NCI-H2171 treated with DMSO at 0.1 percent for 48 hours (cell line): ENCODE results near the gene AP3D1.
"Not testable (repeated sequence)": the region's sequence is repeated elsewhere in the genome, so short reads cannot be mapped to it uniquely, and the experiment has no call there.

Experiments
- DNase-seq: peaks from one replicate; lab custom pipeline; 2025; lab: John Stamatoyannopoulos, UW

The AP3D1 gene

DNA sequence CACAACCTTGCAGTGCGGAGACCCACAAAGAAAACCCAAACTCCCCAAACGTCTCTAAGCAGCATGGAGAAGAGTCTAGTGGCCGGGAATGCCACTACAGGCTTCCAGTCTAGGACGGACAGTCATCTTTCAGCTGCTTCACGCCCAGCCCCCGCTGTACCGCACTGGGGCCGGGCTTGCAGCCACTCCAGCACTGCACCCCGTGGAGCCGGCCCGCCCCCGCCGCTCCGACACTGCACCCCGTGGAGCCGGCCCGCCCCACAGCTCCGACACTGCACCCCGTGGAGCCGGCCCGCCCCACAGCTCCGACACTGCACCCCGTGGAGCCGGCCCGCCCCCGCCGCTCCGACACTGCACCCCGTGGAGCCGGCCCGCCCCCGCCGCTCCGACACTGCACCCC lies 23.1 kb downstream of the AP3D1 start:
- not testable (repeated sequence) for DNase-seq

DNA sequence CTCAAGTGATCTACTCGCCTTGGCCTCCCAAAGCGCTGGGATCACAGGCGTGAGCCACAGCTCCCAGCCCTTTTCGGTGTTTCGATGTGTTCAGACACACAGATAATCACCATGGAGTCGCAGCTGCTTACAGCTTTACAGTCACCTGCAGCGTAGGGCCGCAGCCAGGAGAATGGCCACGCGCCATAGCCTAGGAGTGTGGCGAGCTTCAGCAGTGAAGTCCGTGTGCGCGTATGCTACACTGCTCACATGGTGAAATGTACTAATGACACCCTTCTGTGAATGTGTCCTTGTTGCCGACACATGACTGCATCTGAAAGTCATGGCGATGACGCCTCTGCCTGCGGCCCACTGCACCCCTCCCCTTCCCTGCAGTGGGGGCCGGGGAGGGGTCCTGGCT lies 23.6 kb downstream of the AP3D1 start:
- DNase-seq: no peak

DNA sequence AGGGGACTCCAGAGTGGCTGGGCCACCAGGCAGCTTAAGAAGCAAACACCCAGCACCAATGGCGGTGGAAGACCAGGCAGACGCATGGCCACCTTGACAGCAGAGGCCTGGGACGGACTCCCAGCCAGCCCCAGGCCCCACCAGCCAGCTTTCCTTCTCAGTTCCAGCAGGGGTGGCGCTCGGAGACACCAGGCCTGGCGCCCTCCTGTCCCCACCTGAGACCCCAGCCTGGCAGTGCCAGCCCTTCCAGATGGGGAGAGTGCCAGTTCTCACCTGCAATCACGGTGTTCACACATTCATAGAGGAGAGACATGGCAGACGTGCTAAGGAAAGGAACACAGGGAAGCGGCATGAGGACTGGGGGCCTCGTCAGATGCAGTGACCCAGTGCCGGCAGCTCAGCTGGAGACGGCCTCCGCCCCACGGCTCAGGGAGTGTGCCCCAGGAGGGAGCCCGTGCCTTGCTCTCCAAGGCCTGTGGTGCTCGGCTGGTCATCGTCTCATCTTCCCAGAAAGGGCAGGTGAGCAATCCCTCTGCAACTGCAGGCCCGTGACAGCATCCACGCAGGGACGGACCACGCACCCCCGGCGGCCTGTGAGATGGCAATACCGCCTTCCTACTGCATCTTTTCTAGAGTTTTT lies 24.4 kb downstream of the AP3D1 start:
- DNase-seq: no peak

DNA sequence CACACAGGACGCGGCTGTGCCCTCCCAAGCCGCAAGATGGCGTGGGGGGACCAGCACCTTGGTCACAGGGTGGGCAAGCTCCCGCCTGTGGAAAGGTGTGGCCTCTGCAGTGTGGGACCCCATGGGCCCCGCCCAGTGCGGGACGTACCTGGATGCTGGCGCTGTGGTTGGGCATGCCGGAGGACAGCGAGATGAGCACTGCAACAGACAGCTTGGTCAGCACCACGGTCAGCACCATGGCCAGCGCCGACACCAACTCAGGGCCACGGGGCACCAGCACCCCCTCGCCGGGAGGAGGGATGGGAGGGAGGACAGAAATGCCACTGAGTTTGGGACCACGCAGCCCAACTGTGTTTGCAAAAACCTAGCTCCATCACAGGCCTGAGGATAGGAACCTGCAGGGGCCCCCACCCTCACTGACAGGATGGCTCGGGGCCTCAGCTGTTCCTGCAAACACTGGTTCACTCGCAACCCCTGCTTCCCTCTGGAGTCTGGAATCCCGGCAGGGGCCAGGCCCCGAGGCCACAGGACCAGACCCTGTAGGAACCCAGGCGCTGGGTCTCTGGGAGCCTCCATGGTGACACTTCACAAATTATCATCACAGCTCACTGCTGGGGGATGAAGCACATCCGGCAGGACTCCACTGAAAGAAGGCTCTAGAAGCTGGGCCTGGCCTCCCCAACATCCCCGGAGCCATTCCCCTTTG lies 27.5 kb downstream of the AP3D1 start:
- no peak for DNase-seq

DNA sequence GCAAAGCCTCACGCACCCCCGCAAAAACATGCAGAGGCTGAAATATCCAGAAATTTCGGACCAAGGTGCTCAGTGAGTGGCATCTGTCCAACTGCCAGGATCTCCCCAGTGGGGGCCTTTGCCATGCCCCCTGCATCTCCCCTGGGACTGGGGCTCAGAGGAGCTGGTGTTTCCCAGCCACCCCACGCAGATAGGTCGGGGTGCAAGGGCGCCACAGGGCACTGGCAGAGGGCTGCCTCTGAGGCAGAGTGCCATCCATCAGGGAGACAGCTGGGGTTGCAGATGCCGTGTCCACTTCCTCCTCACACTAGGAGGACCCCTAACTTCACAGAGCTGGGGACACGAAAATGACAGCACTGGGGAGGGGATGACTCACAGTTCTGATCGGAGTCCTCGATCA lies 28.4 kb downstream of the AP3D1 start:
- DNase-seq: no peak

DNA sequence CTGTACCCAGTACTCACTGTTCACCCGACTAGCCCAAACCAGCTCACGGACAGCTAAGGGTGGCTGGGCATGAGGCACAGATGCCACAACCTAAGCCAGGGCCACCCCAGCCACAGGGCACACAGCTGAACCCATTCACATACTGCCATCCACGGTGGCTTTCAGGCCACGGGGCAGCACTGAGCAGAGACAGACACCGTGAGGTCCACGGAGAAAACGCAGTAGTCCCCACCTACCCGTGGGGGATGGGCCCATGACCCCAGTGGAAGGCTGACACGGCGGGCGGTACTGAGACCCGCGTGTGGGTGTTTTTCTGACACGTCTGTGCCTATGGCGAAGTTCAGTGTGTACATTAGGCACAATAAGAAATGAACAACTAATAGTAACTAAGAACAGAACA lies 29.1 kb downstream of the AP3D1 start:
- no peak for DNase-seq

DNA sequence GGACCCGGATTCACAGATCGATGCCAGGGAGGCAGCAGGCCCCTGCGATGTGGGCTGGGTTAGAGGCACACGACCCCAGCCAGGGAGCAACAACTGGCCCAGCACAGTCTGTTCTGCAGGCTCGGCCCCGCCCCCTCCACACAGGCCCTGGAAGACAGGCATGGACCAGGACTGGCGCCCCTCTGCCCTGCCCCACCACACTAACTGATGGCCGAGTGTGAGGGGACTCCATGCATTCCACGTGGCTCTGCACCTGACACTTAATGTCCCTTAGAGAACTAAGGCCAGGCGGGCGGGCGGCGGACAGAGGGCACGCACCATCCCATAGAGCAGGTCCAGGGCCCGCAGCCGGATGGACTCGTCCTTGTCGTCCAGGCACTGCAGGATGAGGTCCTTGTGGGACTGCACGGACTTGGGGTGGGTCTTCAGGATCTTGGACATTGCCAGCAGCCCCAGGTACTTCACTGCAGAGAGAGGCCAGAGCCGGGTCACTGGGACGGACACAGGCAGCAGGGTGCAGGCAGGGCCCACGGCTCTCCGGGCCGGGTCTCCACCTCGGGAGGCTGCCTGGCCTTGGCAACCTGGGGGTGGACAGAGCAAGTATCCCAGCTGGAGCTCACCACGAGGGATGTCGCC lies 29.8 kb downstream of the AP3D1 start:
- no peak for DNase-seq

DNA sequence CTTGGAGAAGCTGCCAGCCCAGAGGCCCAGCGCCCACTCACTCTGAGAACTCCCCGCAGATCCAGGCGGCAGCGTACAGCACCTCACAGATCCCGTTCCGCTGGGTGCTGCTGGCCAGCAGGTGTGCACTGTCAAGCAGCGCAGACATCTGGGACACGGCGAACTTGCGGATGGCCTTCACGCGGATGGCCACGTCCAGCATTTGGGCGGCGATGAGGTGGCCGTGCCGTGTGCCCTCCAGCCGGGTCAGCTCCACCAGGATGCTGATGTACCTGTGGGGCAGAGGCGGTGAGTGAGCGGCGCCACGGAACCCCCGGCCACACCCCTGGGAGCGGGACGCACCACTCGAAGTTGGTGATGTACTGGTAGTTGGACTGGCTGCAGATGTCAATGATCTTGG lies 30.5 kb downstream of the AP3D1 start:
- DNase-seq: no peak

DNA sequence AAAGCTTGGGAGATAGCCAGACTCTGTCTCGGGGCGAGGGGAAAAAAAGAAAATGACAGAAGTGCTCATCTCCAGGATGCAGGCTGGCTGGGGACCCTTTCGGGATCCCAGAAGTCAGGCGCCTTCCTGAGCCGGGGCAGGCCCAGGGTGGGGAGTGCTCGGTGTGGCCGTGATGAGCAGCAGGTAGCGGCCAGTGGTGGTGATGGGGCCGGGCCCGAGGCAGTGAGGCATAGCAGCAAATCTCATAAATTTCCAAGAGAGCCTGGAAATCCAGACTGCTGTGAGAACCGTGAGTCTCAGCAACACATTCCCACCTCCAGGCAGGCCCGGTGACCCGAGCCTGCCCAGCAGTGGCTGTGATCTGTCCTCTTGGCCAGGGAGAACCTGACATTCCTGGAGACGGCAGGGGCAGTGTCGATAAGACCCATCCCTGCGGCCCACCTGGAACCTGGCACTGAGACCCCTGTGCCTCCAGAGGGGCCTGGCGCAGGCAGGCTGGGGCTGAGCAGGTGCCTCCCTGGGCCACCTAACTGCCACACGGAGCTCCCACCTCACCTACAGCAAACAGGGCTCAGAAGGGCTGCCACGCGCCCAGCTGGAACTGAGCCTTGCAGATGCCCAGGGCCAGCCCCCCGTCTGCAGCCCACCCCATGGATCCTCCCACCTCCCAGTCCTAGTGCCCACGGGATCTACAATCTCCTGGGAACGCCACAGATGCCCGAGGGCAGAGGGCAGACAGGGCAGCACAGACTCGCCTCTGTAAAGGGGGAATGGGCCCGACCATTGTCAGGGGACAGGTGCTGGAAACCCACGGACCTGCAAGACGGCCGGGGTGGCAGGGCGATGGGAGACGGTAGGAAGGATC lies 31.2 kb downstream of the AP3D1 start:
- DNase-seq: no peak

DNA sequence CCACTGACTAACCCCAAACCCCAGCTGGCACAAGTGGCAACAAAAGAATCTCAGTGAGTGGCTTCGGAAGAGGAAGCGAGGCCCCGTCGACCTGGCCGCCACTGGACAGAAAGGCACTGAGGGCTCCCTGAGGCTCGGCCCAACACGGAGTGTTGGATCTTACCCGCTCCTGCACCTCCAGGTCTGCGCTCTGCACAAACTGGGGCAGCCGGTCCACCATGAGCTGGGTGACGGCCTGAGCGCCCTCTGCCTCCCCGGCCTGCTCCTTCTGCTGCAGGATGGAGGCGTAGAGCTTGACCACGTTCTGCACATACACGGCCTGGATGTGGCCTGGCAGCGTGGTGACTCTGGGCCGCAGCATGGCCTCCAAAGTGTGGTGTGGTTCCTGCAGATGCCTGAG lies 32.9 kb downstream of the AP3D1 start:
- no peak for DNase-seq

DNA sequence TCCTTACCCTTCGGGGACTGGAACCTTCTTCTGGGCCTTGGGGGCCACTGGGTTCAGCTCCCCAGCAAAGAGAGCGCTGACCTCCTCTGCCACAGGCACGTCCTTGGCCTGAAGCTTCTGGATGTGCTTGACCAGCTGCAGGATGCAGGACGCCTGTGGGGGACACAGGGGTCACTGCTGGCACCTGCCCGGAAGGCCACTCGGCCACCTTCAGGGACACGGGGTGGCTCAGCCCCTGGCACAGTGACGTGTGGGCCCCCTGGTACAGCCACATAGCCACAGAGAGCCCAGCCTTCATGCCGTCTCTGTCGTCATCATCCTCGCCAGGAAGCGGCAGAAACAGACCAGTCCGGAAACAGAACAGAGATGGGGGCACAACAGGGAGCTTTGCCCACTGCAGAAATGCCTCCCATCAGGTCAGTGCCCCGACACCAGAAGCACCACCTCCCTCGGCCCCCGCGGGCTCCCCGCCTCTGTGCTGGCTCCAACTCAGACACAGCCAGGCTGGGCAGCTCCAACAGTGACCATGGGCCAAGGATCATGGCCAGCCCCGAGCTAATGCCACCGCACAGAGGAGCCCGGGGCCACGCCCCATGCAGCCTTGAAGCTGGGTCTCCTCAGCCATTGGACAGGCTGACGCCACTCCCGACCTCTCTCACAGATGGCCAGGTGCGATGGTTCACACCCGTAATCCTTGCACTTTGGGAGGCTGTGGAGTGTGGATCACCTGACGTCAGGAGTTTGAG lies 34.0 kb downstream of the AP3D1 start:
- no peak for DNase-seq

DNA sequence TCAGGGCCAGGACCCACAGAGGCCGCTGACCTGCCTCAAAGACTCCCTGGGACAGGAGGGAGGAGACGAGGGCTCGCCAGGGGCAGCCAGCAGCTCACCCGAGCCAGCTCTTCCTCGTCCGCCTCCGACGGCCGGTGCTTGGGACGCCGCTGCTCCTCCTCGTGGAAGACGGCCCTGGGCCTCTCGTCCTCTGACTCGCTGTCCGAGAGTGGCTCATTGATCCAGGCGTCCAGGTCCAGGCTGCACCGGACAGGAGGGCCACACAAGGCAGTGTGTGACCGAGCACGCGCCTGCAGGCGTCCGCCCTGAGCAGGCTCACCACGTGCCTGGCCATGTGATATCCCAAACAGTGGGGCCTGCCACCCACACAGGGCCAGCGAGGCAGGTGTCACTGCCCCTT lies 34.9 kb downstream of the AP3D1 start:
- DNase-seq: no peak

DNA sequence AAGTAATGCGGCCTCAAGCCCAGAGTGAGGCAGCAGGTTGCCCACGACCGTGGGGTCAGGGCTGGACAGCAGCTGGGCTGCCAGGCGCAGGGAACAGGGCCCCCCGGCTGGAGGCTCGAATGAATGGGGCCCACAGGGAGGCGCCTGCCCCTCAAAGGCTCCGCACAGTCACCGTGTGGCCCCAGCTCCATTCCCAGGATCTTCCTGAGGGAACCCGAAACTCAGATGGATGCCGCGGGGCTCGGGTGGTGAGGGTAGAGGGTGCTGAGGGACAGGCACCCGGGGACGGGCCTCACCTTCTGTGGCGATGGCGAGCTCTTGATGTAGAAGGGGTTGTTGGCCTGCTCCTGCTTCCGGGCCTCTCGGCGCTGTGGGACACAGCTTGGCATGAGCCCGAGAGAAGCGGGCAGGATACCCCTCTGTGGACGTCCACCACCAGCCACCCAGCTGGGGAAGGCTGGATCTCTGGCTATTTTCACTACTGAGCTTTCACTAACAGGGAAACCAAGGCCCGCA lies 35.4 kb downstream of the AP3D1 start:
- no peak for DNase-seq

DNA sequence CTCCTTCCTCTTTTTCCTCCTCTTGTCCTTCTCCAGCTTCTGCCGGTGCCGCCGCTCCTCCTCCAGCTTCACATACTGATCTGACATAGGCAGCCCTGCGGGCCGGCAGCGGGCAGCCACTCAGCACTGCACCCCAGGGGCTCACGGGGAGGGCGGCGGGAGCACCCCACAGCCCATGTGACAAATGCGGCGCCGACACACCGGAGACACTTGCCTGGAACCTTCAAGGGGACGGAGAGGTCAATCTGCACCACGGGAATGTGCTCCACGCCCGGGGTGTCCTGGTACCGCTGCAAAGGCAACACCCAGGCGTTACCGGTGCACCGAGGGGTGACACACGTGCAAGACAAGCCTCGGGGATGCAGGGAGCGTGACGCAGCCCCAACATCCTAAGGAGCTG lies 36.0 kb downstream of the AP3D1 start:
- no peak for DNase-seq

DNA sequence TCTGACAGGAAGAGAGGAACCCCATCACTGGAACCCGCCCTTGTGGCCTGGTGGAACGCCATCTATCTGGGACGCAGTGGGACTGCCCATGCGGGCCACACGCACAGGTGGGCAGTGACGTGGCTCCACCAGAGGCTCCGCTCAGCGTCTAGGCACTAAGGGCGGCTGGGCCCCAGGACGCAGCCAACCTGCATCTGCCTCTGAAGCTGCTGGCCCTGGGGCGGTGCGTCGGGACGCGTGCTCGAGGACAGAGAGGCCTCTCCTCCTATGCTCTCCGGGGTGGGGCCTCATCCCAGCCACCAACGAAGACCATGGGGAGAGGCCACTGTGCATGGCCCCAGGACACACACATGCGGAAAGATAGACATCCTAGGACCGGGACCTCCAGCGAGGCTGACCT lies 36.5 kb downstream of the AP3D1 start:
- DNase-seq: no peak

DNA sequence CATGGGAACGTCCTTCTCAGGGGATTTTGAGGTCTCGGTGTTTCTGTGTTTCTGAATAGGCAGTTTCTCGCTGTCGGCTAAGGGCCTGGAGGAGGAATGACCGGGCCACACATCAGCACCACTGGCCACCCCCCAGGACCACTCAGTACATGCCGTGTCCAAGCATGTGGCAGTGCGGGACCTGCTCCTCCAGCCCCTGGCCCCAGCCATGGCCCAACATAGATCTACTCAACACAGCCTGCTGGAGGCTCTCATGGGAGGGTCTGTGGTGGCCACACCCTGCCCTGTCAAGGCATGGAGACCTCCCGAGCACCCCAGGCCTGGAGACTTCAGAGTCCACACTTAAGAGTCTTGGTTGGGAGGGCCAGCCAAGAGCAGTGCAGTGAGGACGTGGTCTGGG lies 37.1 kb downstream of the AP3D1 start:
- no peak for DNase-seq

DNA sequence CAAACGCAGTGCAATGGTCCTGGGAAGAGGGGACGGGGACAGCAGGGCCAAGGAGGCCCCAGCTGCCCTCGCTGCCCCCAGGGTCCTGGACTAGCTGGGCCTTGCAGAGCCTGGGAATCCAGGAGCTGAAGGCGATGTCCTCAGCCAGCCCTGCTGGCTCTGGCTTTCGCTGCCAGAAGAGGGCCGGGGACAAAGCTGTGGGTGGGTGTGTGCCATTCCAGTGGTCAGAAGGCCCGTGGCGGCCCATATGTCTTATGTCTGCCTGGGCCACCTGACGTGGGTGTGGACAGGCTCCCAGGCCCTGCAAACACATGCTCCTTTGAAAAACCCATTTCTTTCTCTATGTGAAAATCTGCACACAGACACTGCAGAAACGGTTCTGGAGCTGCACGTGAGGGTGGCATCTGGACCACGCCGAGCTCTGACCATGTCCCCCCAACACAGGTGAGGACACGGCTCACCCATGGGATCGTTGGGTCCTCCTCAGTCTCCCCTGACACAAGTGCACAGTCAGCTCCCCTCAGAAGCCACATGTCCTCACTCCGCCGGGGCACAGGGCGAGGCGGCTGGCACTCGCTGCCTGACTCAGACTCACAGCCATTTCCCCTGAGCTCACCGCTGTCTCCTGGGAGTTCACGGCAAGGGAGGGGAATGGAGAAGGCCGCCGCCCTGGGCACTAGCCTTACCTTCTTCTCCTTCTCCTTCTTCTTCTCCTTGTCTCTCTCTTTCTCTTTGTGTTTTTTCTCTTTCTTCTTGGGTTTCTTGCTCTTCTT lies 37.7 kb downstream of the AP3D1 start:
- no peak for DNase-seq

DNA sequence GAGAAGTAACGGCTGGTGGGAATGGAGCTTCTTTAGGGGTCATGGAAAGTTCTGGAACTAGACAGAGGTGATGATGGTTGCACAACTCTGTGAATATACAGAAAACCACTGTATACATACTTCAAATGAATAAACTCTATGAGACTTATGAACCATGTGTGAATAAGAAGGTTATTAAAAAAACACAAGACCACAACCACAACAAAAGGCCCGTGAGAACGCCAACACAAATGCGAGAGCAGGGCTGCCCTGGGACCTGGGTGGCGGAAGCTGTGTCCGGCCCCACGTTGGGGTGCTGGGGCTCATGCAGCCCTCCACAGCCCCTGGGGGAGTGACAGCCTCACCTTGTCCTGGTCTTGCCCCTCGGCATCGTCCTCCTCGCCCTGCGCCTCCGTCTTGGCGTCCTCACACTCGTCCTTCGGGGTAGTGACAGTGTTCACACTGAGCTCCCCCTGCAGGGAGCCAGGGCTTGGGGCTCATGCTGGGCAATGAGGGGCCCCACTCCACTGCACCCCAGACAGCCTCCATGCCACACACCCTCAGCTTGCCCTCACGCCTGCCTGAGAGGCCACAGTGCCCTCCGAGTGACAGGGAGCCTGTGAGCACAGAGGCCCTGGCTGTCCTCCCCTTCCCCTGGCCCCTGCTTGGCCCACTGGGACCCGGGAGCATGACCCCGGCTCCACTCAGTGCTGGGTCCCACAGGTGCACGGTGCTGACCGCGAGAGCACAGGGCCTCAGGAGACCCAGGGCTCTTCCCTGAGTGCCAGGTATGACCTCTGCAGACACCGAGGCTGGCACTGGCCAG lies 38.6 kb downstream of the AP3D1 start:
- no peak for DNase-seq

DNA sequence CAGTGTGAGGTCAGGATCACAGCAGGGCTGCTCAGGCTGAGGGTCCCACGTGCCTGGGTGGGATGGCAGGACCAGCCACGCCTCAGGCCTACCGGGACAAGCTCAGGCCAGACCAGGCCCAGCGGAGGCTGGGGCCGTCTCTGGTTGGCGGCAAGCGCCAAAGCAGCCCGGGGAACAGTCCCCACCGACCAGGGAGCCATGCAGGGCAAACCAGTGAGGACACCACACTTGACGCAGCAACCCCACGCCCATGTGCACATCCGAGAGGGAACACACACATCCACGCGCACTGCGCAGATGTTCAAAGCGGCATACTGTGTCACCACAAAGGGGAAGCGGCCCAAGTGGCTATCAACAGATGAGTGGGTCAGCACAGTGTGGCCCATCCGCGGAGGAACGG lies 39.5 kb downstream of the AP3D1 start:
- no peak for DNase-seq

DNA sequence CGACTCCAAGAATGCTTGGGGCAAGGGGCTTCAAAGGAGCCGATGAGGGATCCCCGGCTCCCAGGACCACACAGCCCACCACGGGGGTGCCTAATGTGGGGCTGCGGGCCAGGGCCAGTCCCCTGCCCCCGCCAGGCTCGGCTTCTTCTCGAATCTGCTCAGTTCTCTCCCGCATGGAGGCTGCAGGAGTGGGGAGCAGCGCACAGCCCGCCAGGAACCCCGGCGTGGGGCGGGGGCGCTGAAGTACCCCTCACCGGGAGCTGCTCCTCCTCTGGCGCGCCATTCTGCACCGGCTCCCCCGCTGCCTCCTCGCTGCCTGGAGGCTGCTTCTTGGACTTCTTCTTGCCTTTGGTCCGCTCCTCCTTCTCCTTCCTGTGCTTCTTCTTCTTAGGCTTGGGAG lies 39.9 kb downstream of the AP3D1 start:
- DNase-seq: no peak
